Neural crest cell (in vitro differentiated cells): ENCODE data around the gene SDHA. TPM values are rescaled to one million over a fixed set of nuclear protein-coding genes. Genes with fewer than 3 reads are reported as not detected.

Source experiments
- DNase-seq: peaks from one replicate; pipeline ENCODE4 v3.0.0; 2021; ENCODE audit warnings: low read depth, mixed read lengths, low spot score
- H3K27ac Mint-ChIP-seq: one replicate; pipeline ENCODE4 v1.8.0; 2021; ENCODE audit warnings: mild to moderate bottlenecking, mixed read lengths; ENCODE audit not compliant: unreplicated experiment
- H3K27me3 Mint-ChIP-seq: 2 replicates; pipeline ENCODE4 v1.8.0; 2021; ENCODE audit warnings: low read depth, mild to moderate bottlenecking, mixed read lengths
- H3K36me3 Mint-ChIP-seq: 2 replicates; pipeline ENCODE4 v1.8.0; 2021; ENCODE audit warnings: low read depth, mild to moderate bottlenecking, mixed read lengths
- H3K4me1 Mint-ChIP-seq: 2 replicates; pipeline ENCODE4 v1.8.0; 2021; ENCODE audit warnings: mixed read lengths
- H3K4me3 Mint-ChIP-seq: one replicate; pipeline ENCODE4 v1.8.0; 2021; ENCODE audit warnings: mild to moderate bottlenecking, mixed read lengths
- H3K9me3 Mint-ChIP-seq: 2 replicates; pipeline ENCODE4 v1.8.0; 2021; ENCODE audit warnings: mixed read lengths
- total RNA-seq: library from RNA; stranded (reverse); gene quantifications from 2 replicates; pipeline ENCODE4 v1.2.1, GENCODE V29; 2021
- TF ChIP-seq, protein P1 (sequence below): fragments of 200-600 bp; sonication (generic); conservative IDR thresholded peaks from 2 replicates; pipeline ENCODE4 v1.5.0; 2021; ENCODE audit warnings: antibody characterized with exemption, mild to moderate bottlenecking

Gene SDHA
- total RNA-seq, 1 donor from 2014 or later = 106 TPM

DNA sequence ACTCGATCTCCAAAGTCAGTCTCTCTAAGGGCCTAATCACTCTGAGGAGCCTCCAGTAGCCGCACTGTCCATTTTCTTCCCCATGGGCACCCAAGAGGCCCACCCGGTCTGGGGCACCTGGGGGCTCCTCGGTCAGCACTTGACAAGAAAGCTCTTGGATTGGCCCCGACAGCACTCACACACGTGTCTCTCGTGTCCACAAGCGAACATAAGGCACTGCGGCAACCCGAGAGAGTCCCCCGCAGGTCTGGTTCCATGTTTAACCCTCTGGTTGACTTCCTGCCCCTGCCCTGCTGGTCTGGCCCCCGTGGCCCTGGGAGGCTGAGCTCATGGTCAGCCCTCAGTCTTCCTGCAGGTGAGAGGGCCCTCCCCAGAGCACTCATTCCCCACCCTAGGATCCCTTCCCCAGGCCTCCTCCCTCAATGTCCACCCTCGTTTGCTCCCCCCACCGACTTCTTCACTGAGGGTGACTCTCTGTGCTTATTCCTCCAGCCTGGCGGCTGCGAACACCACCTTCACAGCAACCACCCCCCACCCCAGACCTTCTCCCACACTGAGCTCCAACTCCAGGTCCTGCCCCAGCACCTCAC is 43.1 kb upstream of the SDHA start:
- Mint-ChIP-seq H3K4me3 (no peak overlapping the region), H3K27me3 (no peaks in the 10 kb centered on the region), H3K27ac (peak overlapping the region; percentile 62), H3K9me3 (no peaks in the 10 kb centered on the region), H3K4me1 (peaks cover 8% of the 10 kb centered on the region), H3K36me3 (no peaks in the 10 kb centered on the region)
- TF ChIP-seq, protein P1, sequence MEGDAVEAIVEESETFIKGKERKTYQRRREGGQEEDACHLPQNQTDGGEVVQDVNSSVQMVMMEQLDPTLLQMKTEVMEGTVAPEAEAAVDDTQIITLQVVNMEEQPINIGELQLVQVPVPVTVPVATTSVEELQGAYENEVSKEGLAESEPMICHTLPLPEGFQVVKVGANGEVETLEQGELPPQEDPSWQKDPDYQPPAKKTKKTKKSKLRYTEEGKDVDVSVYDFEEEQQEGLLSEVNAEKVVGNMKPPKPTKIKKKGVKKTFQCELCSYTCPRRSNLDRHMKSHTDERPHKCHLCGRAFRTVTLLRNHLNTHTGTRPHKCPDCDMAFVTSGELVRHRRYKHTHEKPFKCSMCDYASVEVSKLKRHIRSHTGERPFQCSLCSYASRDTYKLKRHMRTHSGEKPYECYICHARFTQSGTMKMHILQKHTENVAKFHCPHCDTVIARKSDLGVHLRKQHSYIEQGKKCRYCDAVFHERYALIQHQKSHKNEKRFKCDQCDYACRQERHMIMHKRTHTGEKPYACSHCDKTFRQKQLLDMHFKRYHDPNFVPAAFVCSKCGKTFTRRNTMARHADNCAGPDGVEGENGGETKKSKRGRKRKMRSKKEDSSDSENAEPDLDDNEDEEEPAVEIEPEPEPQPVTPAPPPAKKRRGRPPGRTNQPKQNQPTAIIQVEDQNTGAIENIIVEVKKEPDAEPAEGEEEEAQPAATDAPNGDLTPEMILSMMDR = no peak
- no peak for DNase-seq

DNA sequence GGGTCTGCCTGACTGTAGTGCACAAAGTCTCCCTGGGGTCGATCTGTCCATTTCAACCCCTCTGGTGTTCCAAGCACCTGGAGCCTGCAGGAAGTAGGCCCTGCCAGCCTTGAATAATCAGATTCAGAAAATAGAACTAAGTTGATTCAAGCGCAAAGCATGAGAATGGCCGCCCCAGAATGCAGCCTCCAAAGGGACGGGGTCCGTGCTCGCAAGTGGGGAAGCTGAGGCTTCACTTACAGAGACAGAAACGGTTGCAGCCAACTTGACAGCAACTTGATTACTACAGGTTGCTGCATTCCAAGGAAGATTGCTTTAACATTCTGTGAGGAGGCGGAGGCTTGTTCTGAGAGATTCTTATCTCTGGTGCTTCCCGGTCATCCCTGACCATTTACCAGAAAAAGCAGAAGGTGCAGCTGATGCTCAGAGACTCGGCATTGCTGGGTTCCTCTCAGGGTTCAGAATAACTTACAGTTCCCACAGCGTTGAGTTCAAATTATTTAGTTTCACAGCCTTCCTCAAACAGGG is 41.8 kb upstream of the SDHA start:
- no peak for DNase-seq
- H3K36me3 Mint-ChIP-seq = no peaks in the 10 kb centered on the region
- H3K27ac Mint-ChIP-seq = no peak overlapping the region
- H3K9me3 Mint-ChIP-seq = no peaks in the 10 kb centered on the region
- TF ChIP-seq, protein P1 = no peak
- H3K4me3 Mint-ChIP-seq = no peak overlapping the region
- peaks cover 3% of the 10 kb centered on the region for H3K4me1 Mint-ChIP-seq
- no peaks in the 10 kb centered on the region for H3K27me3 Mint-ChIP-seq

DNA sequence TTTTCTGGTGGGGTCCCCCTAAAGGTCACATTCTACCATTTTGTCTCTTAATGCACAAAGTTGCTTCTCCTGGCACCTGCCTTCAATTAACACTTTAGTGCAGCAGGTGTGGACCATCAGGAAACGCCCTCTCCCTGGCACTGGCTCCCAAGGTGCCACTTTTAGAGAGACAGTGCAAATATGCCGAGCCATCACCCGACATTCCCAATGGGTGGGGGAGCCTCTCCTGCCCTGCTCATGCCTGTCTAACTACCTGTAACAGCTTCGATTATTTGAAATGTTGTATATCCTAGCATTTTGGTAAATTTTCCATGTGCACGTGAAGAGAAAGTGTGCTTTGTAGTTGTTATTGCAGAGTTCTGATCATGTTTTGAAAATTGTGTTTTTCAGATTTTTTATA is 40.0 kb upstream of the SDHA start:
- no peaks in the 10 kb centered on the region for H3K9me3 Mint-ChIP-seq
- H3K4me1 Mint-ChIP-seq = peaks cover 3% of the 10 kb centered on the region
- DNase-seq = no peak
- H3K27me3 Mint-ChIP-seq = no peaks in the 10 kb centered on the region
- H3K36me3 Mint-ChIP-seq = peaks cover 3% of the 10 kb centered on the region
- no peak overlapping the region for H3K4me3 Mint-ChIP-seq
- TF ChIP-seq, protein P1 = no peak
- H3K27ac Mint-ChIP-seq = no peak overlapping the region

DNA sequence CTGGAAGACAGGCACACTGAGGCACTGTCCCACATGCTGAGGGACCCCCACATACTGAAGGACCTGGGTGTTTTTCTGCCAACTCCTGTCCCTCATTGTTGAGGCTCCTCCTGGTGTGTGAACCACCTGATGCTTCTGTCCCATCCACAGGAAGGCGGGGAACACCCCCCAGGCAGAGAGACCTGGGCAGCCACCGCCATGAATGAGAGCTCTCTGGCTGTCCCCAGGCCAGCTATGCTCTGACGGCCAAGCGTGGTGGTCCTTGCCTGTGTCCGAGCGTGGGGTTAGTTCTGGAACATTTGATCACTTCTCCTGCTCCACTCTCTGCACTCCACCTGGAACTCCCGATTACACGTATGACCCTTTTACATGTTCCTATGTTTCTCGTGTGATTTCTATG is 38.7 kb upstream of the SDHA start:
- DNase-seq = no peak
- Mint-ChIP-seq H3K4me1 (no peaks in the 10 kb centered on the region), H3K27me3 (no peaks in the 10 kb centered on the region), H3K9me3 (no peaks in the 10 kb centered on the region), H3K27ac (no peak overlapping the region), H3K36me3 (peaks cover 3% of the 10 kb centered on the region), H3K4me3 (no peak overlapping the region)
- TF ChIP-seq, protein P1 = no peak

DNA sequence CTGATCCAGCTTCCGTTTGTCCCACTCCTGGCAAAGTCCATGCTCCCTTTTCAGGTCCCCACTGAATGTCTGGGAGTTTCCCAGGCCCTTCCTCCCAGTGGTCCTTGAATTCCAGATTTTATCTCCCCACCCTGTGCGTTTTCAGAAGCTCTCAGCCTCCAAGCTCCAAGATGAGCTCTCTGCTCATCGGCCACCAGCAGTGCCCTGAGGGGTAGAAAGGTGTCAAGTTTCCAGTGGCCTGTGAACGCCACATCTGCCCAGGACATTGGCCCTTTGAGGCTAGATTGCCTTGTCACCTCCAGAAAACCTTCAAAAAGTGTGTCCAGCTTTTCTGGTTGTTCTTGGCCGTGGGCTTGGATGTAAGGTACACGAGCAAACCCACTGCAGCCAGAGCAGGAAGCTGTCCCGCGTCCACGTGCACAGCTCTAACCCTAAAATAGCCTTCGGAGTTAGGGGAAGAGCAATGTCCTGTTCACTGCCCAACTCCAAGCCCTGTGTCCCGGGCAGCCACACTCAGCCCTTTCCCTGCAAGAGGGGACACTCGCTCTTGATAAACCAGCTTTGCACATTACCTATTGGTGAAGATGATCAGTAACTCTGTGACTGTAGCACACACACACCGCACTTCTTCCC is 37.7 kb upstream of the SDHA start:
- peaks cover 3% of the 10 kb centered on the region for H3K36me3 Mint-ChIP-seq
- no peak overlapping the region for H3K4me3 Mint-ChIP-seq
- no peak overlapping the region for H3K27ac Mint-ChIP-seq

More for the DNA sequence above, 37.7 kb upstream of the SDHA start:
- no peaks in the 10 kb centered on the region for H3K27me3 Mint-ChIP-seq
- no peaks in the 10 kb centered on the region for H3K4me1 Mint-ChIP-seq
- TF ChIP-seq, protein P1 = no peak
- DNase-seq = no peak
- H3K9me3 Mint-ChIP-seq = no peaks in the 10 kb centered on the region
